A549 (cell line): ENCODE results near the gene LRRC28. TPM values are rescaled to one million over a fixed set of nuclear protein-coding genes. Genes with fewer than 3 reads are reported as not detected.

ENCODE experiments used
- ATAC-seq, 2 experiments: fragments of 200-7000 bp in 1 of 2; fragments of >200 bp in 1 of 2; cut with Nextera tagmentation in 1 of 2; cut with Tn5 transposase in 1 of 2; 3 replicates each; pipeline versions ENCODE4 v1.8.0 to v1.9.1; 2018 to 2020; ENCODE audit warnings: mild to moderate bottlenecking in 1 of 2, moderate library complexity in 1 of 2
- CTCF ChIA-PET: fragments of 300-600 bp; sonication (Branson Sonifier 250); formaldehyde crosslinking; extraction: SDS; loops from one replicate; lab custom pipeline; 2021; ENCODE audit warnings: antibody characterized with exemption, inconsistent platforms; lab: Yijun Ruan, JAX
- POLR2A ChIA-PET: fragments of 350-600 bp; formaldehyde crosslinking; extraction: SDS; loops from one replicate; lab custom pipeline; 2021; ENCODE audit warnings: antibody characterized with exemption, inconsistent platforms; lab: Yijun Ruan, JAX
- DNase-seq, 2 experiments: peaks; one replicate each; pipeline versions ENCODE4 v3.0.0 to v3.0.0-alpha.2; 2011 to 2016; ENCODE audit warnings: low read depth in 1 of 2, low spot score in 1 of 2
- FAIRE-seq: peaks from 2 replicates; lab custom pipeline; 2011; peaks lifted over from hg19 to GRCh38; lab: Jason Lieb, UNC
- H3K27ac ChIP-seq, 2 experiments: fragments of >200 bp; sonication (Bioruptor Twin); formaldehyde crosslinking; 3 replicates each; pipeline ENCODE4 v1.5.1; 2016 to 2017
- H3K4me1 ChIP-seq: fragments of >200 bp; sonication (Bioruptor Twin); formaldehyde crosslinking; 3 replicates; pipeline ENCODE4 v1.6.1; 2016
- H3K4me2 ChIP-seq: fragments of >200 bp; sonication (Bioruptor Twin); formaldehyde crosslinking; 3 replicates; pipeline ENCODE4 v1.6.1; 2016
- H3K4me3 ChIP-seq: fragments of >200 bp; sonication (Bioruptor Twin); formaldehyde crosslinking; 3 replicates; pipeline ENCODE4 v1.5.1; 2016
- H3K9me3 ChIP-seq: fragments of >200 bp; sonication (Bioruptor Twin); formaldehyde crosslinking; 3 replicates; pipeline ENCODE4 v1.6.1; 2016
- CBX2 ChIP-seq: fragments of 200-600 bp; sonication (generic); IDR thresholded peaks from 2 replicates; pipeline ENCODE4 v1.6.1; 2016; ENCODE audit warnings: low read depth, mild to moderate bottlenecking, borderline replicate concordance
- CBX8 ChIP-seq: fragments of 200-600 bp; sonication (generic); IDR thresholded peaks from 2 replicates; pipeline ENCODE4 v1.6.1; 2016
- CHD2 ChIP-seq: fragments of 150-350 bp; IDR thresholded peaks from 2 replicates; pipeline ENCODE4 v1.6.1; 2014; ENCODE audit warnings: low read length; ENCODE audit not compliant: partially characterized antibody
- ESRRA ChIP-seq: fragments of 150-350 bp; IDR thresholded peaks from 2 replicates; pipeline ENCODE4 v1.6.1; 2014; ENCODE audit warnings: mild to moderate bottlenecking, low read length, borderline replicate concordance
- FOSL2 ChIP-seq, 2 experiments: fragments of 450-650 bp in 1 of 2; fragments of >200 bp in 1 of 2; sonication (Bioruptor Twin) in 1 of 2; formaldehyde crosslinking; IDR thresholded peaks; 2 replicates each; pipeline versions ENCODE4 v1.5.0 to v1.6.1; 2016 to 2020; ENCODE audit warnings: mild to moderate bottlenecking in 1 of 2, moderate library complexity in 1 of 2
- FOXS1 ChIP-seq: fragments of 250-450 bp; sonication (Bioruptor Pico); IDR thresholded peaks from 2 replicates; pipeline ENCODE4 v1.5.0; 2020; ENCODE audit warnings: mild to moderate bottlenecking, moderate library complexity
- HEYL ChIP-seq: fragments of 250-450 bp; sonication (Bioruptor Pico); IDR thresholded peaks from 2 replicates; pipeline ENCODE4 v1.8.0; 2021; ENCODE audit warnings: mild to moderate bottlenecking, moderate library complexity
- HOXB5 ChIP-seq: fragments of 250-450 bp; sonication (Bioruptor Pico); IDR thresholded peaks from 2 replicates; pipeline ENCODE4 v1.5.0; 2020; ENCODE audit warnings: mild to moderate bottlenecking, moderate library complexity
- JUN ChIP-seq, 2 experiments: fragments of >200 bp; sonication (Bioruptor Twin); formaldehyde crosslinking; IDR thresholded peaks; 2 replicates in 1 of 2; 3 replicates in 1 of 2; pipeline ENCODE4 v1.6.1; 2016 to 2017
- MAZ ChIP-seq: fragments of 150-350 bp; IDR thresholded peaks from 2 replicates; pipeline ENCODE4 v1.6.1; 2014; ENCODE audit warnings: antibody characterized with exemption, low read depth, low read length, borderline replicate concordance
- MYC ChIP-seq: IDR thresholded peaks from 2 replicates; pipeline ENCODE4 v1.6.1; 2012; ENCODE audit warnings: mild to moderate bottlenecking, inconsistent platforms, low read length, improper control_type of control experiment, borderline replicate concordance
- NPAS2 ChIP-seq: fragments of 250-450 bp; sonication (Bioruptor Pico); IDR thresholded peaks from 2 replicates; pipeline ENCODE4 v1.8.0; 2022; ENCODE audit warnings: mild to moderate bottlenecking, moderate library complexity, borderline replicate concordance
- NR3C1 ChIP-seq: fragments of >200 bp; sonication (Bioruptor Twin); formaldehyde crosslinking; IDR thresholded peaks from 3 replicates; pipeline ENCODE4 v1.6.1; 2017
- POLR2A ChIP-seq: IDR thresholded peaks from 2 replicates; pipeline ENCODE4 v1.6.1; 2012; ENCODE audit warnings: mild to moderate bottlenecking, low read length
- POLR2AphosphoS2 ChIP-seq: conservative IDR thresholded peaks from 2 replicates; pipeline ENCODE4 v1.6.1; 2012; ENCODE audit warnings: low read length, improper control_type of control experiment, inconsistent platforms
- RCOR1 ChIP-seq: fragments of 150-350 bp; IDR thresholded peaks from 2 replicates; pipeline ENCODE4 v1.6.1; 2014; ENCODE audit warnings: antibody characterized with exemption, low read length, low read depth
- RNF2 ChIP-seq: fragments of 200-600 bp; sonication (generic); IDR thresholded peaks from 2 replicates; pipeline ENCODE4 v1.6.1; 2016; ENCODE audit warnings: low read depth, mild to moderate bottlenecking, antibody characterized with exemption, moderate library complexity, borderline replicate concordance
- SMC3 ChIP-seq: fragments of >200 bp; sonication (Bioruptor Twin); formaldehyde crosslinking; IDR thresholded peaks from 3 replicates; pipeline ENCODE4 v1.6.1; 2018; ENCODE audit warnings: inconsistent platforms
- ZC3H11A ChIP-seq: fragments of 450-650 bp; IDR thresholded peaks from 2 replicates; pipeline ENCODE4 v1.6.1; 2014; ENCODE audit warnings: antibody characterized with exemption, mild to moderate bottlenecking
- ZNF302 ChIP-seq: fragments of 250-450 bp; sonication (Bioruptor Pico); IDR thresholded peaks from 2 replicates; pipeline ENCODE4 v1.9.0; 2021; ENCODE audit warnings: inconsistent platforms, mild to moderate bottlenecking, moderate library complexity
- WGBS: methylation state at CpG from one replicate; pipeline ENCODE4 v1.1.6; 2017; ENCODE audit errors: missing lambda C conversion rate; 5-methylcytosine and 5-hydroxymethylcytosine counted together
- polyA plus RNA-seq, 4 experiments: library from polyadenylated mRNA; depleted of rRNA in 3 of 4; stranded (reverse); fragments of >200 nt; fragmentation: RNase III in 1 of 4; extraction: RNeasy Plus Mini Kit Qiagen cat#74134 plus additional on column Dnase treatment in 1 of 4; gene quantifications; 2 replicates in 3 of 4; 3 replicates in 1 of 4; pipeline ENCODE4 v1.2.3, GENCODE V29; 2011 to 2017
- TF ChIP-seq, protein P1 (sequence below): fragments of 150-350 bp; IDR thresholded peaks from 2 replicates; pipeline ENCODE4 v1.6.1; 2014; ENCODE audit warnings: low read depth, mild to moderate bottlenecking, low read length
- TF ChIP-seq, protein P2 (sequence below): fragments of >200 bp; sonication (Bioruptor Twin); formaldehyde crosslinking; IDR thresholded peaks from 3 replicates; pipeline ENCODE4 v1.6.1; 2016
- TF ChIP-seq, protein P3 (sequence below): fragments of 450-650 bp; IDR thresholded peaks from 2 replicates; pipeline ENCODE4 v1.6.1; 2014; ENCODE audit warnings: antibody characterized with exemption
- TF ChIP-seq, protein P4 (sequence below): fragments of 250-450 bp; sonication (Bioruptor Pico); IDR thresholded peaks from 2 replicates; pipeline ENCODE4 v1.5.0; 2020; ENCODE audit warnings: low read depth, mild to moderate bottlenecking, moderate library complexity
- TF ChIP-seq, protein P5 (sequence below): IDR thresholded peaks from 2 replicates; pipeline ENCODE4 v1.6.1; 2012

Gene LRRC28
- polyA plus RNA-seq, 2 of the 4 experiments (the other 2 are of a cell fraction) = 19.6 to 62.4 TPM

DNA sequence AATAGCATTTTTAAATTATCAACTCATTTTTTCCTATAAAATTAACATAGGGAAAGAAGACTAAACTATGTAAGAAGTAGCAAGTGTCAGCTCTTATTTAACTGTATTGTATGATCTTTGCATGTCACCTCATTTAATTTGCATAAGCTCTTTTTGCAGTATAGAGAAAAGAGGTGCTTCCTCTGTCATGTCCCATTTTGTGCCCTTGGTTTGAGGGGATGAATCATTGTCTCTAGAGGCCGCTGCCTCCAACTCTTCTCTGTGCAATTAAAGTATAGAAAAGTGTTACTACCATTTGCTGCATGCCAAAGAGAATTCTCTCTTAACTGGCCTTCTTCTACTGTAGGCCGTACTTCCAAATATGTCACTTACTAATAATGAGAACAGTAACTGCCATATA, 93.4 kb downstream of the LRRC28 start:
- DNase-seq = no peak
- ChIA-PET CTCF (interaction anchor here (0.6 to 2.3 kb wide), 5 partner anchors 18 to 398 kb away, joined by 3 to 7 read pairs (median 3); no protein-coding TSS in a partner anchor), POLR2A (no interaction called here)
- H3K27ac ChIP-seq = no peak overlapping the region
- H3K4me1 ChIP-seq = peaks cover 15% of the 10 kb centered on the region
- no peak for FAIRE-seq
- 0 out of 3 replicates have a peak, but pooled peaks cover 2% of the 10 kb centered on the region for H3K9me3 ChIP-seq
- H3K4me3 ChIP-seq = no peak overlapping the region
- no peak overlapping the region for H3K4me2 ChIP-seq
- no peak for ATAC-seq
- 91% methylated on average over 2 of the region's 2 CpGs for WGBS
- TF ChIP-seq, protein P1, sequence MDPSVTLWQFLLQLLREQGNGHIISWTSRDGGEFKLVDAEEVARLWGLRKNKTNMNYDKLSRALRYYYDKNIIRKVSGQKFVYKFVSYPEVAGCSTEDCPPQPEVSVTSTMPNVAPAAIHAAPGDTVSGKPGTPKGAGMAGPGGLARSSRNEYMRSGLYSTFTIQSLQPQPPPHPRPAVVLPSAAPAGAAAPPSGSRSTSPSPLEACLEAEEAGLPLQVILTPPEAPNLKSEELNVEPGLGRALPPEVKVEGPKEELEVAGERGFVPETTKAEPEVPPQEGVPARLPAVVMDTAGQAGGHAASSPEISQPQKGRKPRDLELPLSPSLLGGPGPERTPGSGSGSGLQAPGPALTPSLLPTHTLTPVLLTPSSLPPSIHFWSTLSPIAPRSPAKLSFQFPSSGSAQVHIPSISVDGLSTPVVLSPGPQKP = no peak
- TF ChIP-seq, protein P2, sequence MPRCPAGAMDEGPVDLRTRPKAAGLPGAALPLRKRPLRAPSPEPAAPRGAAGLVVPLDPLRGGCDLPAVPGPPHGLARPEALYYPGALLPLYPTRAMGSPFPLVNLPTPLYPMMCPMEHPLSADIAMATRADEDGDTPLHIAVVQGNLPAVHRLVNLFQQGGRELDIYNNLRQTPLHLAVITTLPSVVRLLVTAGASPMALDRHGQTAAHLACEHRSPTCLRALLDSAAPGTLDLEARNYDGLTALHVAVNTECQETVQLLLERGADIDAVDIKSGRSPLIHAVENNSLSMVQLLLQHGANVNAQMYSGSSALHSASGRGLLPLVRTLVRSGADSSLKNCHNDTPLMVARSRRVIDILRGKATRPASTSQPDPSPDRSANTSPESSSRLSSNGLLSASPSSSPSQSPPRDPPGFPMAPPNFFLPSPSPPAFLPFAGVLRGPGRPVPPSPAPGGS = no peak
- TF ChIP-seq RCOR1 = no peak
- TF ChIP-seq, protein P3, sequence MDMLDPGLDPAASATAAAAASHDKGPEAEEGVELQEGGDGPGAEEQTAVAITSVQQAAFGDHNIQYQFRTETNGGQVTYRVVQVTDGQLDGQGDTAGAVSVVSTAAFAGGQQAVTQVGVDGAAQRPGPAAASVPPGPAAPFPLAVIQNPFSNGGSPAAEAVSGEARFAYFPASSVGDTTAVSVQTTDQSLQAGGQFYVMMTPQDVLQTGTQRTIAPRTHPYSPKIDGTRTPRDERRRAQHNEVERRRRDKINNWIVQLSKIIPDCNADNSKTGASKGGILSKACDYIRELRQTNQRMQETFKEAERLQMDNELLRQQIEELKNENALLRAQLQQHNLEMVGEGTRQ = no peak

DNA sequence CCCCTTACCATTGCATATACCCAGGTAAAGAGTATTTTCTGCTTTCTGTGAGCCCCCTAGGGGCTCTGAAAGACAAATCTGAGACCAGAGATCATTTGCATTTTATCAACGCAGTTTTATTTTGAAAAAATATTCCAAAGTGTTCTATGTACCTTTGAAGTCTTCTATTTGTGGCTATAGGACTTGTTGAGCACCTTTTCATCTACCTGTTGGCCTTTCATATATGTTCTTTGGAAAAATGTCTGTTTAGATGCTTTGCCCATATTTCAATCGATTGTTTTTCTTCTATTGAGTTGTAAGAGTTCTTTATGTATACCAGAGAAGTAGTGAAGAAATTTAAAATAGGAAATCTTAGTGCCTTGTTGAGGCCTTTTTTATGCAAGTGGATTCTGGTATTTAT, 94.0 kb downstream of the LRRC28 start:
- 79% methylated on average over 2 of the region's 2 CpGs for WGBS
- DNase-seq = no peak
- no peak for ATAC-seq

DNA sequence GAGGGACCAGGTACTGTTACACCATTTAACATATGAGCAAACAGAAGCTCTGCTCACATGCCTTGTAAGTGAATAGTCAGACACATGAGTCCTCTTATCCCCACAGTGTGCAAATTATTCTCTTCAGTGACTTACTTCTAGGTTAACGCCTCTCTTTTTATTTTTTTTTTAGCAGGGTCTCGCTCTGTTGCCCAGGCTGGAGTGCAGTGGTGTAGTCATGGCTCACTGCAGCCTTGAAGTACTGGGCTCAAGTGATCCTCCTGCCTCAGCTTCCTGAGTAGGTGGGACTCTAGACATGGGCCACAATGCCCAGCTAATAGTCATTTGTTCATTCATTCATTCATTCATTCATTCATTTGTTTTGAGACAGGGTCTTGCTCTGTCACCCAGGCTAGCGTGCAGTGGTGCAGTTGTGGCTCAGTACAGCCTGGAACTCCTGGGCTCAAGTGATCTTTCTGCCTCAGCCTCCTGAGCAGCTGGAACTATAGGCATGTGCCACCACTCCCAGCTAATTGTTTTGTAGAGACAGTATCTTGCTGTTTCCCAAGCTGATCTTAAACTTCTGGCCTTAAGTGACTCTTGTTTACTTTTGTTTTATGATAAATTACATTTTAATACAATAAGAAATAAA, 94.7 kb downstream of the LRRC28 start:
- 91% methylated on average over 3 of the region's 3 CpGs for WGBS
- no peak for ATAC-seq
- CTCF ChIA-PET = interaction anchor here (1.2 to 1.5 kb wide), 2 partner anchors 23 to 358 kb away, joined by 3 to 5 read pairs; no protein-coding TSS in a partner anchor
- Histone ChIP-seq H3K9me3 (0 out of 3 replicates have a peak, but pooled peaks cover 2% of the 10 kb centered on the region), H3K4me3 (no peak overlapping the region), H3K27ac (no peak overlapping the region), H3K4me1 (peaks cover 4% of the 10 kb centered on the region), H3K4me2 (no peak overlapping the region)
- TF ChIP-seq NPAS2 (CRISPR knock-in tag) (no peak), CBX8 (no peak), FOXS1 (no peak), ESRRA (no peak), FOSL2 (IDR thresholded peaks at IDR 0.05) (no peak), FOSL2 (CRISPR knock-in tag; IDR thresholded peaks at IDR 0.05) (no peak), CHD2 (no peak)
- TF ChIP-seq, protein P4, sequence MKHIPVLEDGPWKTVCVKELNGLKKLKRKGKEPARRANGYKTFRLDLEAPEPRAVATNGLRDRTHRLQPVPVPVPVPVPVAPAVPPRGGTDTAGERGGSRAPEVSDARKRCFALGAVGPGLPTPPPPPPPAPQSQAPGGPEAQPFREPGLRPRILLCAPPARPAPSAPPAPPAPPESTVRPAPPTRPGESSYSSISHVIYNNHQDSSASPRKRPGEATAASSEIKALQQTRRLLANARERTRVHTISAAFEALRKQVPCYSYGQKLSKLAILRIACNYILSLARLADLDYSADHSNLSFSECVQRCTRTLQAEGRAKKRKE (CRISPR knock-in tag) = no peak
- TF ChIP-seq, protein P5, sequence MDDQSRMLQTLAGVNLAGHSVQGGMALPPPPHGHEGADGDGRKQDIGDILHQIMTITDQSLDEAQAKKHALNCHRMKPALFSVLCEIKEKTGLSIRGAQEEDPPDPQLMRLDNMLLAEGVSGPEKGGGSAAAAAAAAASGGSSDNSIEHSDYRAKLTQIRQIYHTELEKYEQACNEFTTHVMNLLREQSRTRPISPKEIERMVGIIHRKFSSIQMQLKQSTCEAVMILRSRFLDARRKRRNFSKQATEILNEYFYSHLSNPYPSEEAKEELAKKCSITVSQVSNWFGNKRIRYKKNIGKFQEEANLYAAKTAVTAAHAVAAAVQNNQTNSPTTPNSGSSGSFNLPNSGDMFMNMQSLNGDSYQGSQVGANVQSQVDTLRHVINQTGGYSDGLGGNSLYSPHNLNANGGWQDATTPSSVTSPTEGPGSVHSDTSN = no peak
- no peak for DNase-seq
- FAIRE-seq = no peak
- POLR2A ChIA-PET = no interaction called here

More for the DNA sequence above, 94.0 kb downstream of the LRRC28 start:
- ChIA-PET POLR2A (no interaction called here), CTCF (interaction anchor here (2.3 kb wide), 1 partner anchor 359 kb away, joined by 7 read pairs; no protein-coding TSS in a partner anchor)
- H3K27ac ChIP-seq = no peak overlapping the region
- H3K9me3 ChIP-seq = 0 out of 3 replicates have a peak, but pooled peaks cover 2% of the 10 kb centered on the region
- FAIRE-seq = no peak
- H3K4me1 ChIP-seq = peaks cover 11% of the 10 kb centered on the region
- TF ChIP-seq HEYL (CRISPR knock-in tag) (no peak), HOXB5 (no peak), ZC3H11A (no peak), SMC3 (no peak), RNF2 (no peak), MAZ (no peak), NPAS2 (CRISPR knock-in tag) (no peak), POLR2AphosphoS2 (no peak), FOSL2 (IDR thresholded peaks at IDR 0.05) (no peak), FOSL2 (CRISPR knock-in tag; IDR thresholded peaks at IDR 0.05) (no peak), POLR2A (no peak), MYC (no peak), ZNF302 (CRISPR knock-in tag) (no peak), CBX2 (no peak), NR3C1 (no peak), JUN (IDR thresholded peaks at IDR 0.05) (no peak)
- TF ChIP-seq, protein P1 = no peak
- no peak overlapping the region for H3K4me2 ChIP-seq
- no peak overlapping the region for H3K4me3 ChIP-seq
